NCI-H2171 (cell line): ENCODE results near the gene MOV10L1.
"Not testable (repeated sequence)": the region's sequence is repeated elsewhere in the genome, so short reads cannot be mapped to it uniquely, and the experiment has no call there.

Source experiments
- DNase-seq: peaks from one replicate; lab custom pipeline; 2025; lab: John Stamatoyannopoulos, UW

The MOV10L1 gene

DNA sequence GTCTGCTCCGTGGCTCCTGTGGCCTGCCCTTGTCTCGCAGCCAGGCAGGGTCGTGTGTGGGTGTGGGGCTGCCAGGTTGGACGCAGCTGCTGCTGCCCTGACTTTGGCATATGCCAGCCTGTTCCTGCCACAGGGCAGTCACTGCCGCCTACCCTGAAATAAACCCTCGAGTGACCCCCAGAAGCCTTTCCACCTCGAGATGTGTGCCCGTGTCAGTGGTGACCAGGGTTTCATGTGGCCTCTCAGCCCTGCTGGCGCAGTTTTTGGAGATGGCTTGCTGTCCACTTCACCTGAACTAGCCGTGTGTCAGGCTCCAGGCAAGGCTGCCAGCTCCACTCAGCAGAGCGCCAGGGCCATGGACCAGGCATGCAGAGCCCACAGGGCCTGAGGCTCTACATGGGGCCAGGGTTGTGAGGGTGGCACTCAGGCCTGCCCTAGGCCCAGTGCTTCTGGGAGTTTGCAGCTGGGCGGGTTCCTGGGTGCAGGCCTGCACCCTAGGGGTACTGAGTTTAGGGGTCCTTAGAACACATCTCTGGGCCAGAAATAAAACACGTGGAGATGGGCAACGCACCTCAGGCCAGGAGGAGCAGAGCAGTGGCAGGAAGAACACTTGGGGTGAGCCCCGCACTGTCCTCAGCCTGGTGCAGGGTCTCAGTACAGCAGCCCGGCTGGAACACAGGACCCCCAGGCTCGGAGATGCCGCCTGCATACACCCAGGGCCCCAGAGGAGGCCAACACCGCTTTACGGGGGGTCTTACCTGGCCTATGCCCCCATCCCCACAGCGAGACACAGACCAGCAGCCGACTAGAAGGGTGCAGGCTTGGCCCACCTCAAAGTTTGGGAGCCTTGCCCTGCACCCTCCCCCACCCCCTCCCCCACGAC lies 71.9 kb downstream of the MOV10L1 start:
- DNase-seq, result no peak

DNA sequence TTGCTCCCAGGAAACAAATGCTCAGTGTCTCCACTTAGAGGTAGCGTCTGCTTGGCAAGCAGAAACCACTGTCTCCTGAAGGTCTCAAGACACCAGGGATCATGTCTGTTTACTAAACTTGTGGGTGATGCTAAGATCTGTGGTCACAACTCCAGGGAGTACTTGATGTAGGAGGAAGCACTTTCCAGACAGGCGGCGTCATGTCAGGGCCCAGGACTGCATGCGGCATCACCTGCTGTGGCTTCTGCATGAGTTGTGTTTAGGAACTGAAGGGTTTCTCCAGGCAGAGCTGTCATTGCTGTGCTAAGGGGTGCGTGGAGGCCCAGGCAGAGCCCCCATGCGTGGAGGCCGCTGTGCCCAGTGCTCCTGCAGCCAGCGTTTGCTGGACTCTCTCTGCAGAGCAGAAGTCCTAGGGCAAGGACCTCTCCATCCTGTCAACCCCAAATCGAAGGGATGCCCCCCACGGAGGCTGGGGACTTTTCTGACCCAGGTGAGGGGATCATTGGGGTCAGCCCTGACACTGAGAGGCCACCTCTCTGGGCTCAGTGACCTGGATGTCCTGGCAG lies 72.7 kb downstream of the MOV10L1 start:
- DNase-seq, result no peak

DNA sequence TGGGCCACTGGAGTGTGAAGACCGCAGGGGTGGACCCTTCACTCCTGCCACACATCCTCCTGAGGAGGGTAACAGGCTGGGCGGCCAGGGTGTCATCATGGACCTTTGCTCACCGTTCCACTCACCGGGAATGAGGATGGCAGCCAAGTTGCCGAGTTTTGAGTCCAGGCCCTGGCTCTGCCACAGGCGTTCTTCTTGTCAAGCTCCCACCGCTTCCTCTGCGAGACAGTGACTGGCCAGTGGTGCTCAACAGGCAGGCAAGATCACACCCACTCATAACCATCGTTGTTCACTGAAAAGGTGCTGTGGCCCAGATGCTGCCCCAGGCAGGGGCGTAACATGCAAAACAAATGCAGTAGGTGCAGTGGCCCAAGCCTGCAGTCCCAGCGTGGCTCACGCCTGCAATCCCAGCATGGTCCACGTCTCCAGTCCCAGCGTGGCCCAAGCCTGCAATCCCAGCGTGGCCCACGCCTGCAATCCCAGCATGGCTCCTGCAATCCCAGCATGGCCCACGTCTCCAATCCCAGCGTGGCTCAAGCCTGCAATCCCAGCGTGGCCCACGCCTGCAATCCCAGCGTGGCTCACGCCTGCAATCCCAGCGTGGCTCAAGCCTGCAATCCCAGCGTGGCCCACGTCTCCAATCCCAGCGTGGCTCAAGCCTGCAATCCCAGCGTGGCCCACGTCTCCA lies 75.8 kb downstream of the MOV10L1 start:
- DNase-seq, result no peak

DNA sequence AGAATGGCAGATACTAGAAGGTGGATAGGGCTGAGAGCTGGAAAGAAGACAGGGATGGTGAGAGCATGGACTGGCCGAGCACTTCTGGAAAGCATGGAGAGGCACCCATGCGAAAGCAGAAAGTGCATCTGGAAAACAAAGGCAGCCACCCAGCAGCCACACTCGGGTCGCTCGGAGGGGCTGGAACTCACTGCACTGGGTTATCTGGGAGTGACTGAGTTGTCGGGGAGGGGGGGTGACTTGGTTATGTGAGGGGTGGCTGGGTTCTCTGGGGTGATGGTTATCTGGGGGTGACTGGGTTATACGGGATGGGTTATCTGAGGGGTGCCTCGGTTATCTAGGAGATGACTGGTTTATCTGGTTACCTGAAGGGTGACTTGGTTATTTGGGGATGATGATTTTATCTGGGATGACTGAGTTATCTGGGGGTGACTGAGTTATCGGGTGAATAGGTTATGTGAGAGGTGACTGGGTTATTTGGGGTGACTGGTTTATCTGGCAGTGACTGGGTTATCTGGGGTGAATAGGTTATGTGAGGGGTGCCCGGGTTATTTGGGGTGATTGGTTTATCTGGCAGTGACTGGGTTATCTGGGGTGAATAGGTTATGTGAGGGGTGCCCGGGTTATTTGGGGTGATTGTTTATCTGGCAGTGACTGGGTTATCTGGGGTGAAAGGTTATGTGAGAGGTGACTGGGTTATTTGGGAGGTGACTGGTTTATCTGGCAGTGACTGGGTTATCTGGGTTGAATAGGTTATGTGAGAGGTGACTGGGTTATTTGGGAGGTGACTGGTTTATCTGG lies 78.1 kb downstream of the MOV10L1 start:
- DNase-seq, result no peak

DNA sequence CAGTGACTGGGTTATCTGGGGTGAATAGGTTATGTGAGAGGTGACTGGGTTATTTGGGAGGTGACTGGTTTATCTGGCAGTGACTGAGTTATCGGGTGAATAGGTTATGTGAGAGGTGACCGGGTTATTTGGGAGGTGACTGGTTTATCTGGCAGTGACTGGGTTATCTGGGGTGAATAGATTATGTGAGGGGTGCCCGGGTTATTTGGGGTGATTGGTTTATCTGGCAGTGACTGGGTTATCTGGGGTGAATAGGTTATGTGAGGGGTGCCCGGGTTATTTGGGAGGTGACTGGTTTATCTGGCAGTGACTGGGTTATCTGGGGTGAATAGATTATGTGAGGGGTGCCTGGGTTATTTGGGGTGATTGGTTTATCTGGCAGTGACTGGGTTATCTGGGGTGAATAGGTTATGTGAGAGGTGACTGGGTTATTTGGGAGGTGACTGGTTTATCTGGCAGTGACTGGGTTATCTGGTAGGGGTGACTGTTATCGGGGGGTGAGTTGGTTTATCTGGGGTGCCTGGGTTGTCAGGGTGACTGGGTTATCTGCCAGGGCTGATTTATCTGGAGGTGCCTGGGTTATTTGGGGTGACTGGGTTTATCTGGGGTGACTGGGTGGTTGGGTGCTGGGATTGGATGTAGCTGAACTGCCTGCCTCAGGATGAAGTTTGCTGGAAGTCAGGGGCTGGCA lies 78.8 kb downstream of the MOV10L1 start:
- DNase-seq, result not testable (repeated sequence)

DNA sequence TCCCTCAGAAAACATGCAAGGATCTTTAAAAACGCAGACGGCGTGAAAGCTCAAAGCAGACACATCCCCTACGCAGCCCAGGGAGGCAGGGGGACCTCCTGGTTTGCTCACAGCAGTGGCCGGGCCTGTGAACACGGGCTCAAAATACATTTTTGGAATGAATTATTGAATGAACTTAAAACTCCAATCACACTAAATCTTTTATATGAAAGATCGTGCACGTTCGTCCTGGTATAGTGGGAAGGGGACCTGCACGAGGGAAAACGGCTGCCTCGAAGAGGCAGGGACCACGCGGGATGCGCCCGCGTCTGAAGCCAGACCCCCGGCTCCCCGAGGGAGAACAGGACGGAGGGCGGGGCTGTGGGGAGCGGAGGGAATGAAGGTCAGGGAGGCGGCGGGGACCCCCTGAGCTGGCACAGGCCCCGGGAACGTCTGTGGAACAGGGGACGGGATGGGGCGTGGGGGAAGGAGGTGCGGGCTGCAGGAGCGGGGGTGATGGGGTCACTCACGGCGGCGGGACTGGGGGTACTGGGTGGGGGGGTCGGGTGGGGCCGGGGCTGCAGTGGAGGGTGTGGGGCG lies 79.5 kb downstream of the MOV10L1 start:
- no peak for DNase-seq

DNA sequence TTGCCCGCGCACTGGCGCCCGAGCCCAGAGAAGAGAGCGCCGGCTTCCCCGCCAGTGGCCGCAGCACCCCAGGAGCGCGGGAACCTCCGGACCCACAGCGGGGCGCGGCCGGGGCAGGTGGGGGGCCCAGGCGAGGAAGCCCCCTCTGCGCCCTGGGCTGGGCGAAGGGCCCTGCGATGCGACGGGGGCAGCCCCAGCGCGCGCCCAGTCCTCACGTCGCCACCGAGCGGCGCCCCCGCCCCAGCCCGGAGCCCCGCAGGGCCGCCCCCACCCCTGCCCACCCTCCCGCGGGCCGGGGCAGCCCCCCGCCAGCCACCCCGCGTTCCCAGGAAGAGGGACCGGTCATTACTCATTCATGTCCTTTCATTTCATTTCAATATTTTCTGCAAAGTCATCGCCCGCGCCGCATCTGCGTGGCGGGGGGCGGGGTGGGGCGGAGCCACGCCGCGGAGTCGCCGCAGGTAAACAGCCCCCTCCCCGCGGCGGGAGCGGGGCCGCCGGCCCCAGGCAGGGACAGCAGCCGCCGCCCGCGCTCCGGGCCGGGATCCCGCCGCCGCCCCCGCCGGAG lies 80.1 kb downstream of the MOV10L1 start:
- DNase-seq, result peak; percentile 52

DNA sequence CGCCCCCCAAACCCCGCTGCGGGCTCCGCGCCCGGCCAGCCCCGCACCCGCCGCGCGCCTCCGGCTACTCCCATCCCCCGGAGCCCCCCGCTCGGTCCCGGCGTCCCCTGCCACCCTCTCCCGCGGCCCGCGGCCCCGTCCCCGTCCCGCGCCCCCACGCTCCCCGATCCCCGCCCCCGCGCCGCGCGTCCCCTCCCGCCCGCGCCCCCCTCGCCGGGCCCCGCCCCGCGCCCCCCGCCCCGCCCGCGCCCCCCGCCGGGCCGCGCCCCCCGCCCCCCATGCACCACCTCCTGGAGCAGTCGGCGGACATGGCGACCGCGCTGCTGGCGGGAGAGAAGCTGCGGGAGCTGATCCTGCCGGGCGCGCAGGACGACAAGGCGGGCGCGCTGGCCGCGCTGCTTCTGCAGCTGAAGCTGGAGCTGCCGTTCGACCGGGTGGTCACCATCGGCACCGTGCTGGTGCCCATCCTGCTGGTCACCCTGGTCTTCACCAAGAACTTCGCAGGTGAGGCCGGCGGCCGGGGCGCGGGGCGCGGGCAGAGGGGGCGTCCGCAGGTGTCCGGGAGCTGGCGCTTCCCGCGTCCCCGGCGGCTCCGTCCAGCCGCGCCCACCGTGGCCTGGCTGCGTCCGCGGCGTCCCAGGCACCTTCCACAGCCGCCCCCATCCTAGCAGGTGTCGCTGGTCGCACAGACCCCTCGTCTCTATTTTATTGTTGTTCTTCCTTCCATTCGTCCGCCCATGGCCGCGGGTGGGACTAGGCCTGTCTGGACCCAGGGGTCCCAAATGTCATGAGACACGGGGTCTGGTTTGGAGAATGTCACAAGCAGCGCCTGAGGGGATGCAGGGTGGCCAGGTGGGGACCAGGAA lies 80.9 kb downstream of the MOV10L1 start, which contains the start of gene PANX2:
Gene PANX2 (plus strand): TSS at position 279 of the 866 bp plus-strand sequence. CDS start 0 bp downstream, at position 279.
- peak; percentile 39 for DNase-seq

DNA sequence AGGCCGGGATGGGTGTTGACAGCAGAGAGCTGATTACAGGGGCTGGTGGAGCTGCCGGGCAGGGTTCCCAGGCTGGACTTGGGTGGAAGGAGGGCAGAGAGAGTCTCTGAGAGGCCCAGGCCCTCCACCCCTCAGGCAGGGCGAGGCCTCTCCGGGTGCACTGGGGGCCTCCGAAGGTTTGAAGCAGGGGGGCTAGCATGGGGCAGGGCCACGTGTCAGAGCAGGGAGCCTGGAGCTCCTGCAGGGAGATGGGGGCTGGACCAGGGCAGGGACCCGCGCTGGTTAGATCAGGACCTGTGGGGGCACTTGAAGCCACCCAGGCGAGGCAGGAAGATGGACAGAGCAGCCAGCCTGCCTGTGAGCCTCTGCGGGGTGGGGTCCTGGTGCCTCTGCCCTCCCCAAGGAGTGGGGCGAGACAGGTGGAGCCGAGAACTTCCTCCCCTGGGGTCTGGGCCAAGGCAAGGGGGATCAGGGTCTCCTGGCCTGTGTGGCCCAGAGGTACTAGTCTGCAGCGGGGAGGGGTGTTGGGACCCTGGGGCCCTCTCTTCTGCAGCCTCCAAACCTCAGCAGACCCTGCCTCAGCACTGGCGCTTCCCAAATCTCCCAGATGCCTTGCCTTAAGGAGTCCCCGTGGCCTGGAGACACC lies 81.6 kb downstream of the MOV10L1 start:
- no peak for DNase-seq

DNA sequence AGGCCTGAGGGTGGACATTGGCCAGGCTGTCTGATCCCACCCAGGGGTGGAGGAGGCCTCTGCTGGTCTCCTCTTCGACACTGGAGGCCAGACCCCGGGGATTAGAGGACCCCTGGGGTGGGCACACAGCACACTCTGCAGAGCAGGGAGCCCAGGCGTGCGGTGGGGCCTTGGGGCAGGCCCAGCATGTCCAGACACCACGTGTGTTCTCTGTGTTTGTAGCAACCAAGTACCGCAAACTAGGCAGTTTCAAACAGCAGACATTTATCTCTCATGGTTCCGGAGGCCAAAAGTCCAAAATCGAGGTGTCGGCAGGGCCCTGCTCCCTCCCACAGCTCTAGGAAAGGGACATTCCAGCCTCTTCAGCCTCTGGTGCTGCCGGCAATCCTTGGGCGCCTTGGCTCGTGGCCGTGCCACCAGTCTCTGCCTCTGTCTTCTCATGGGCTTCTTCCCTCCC lies 82.2 kb downstream of the MOV10L1 start:
- DNase-seq, result no peak

DNA sequence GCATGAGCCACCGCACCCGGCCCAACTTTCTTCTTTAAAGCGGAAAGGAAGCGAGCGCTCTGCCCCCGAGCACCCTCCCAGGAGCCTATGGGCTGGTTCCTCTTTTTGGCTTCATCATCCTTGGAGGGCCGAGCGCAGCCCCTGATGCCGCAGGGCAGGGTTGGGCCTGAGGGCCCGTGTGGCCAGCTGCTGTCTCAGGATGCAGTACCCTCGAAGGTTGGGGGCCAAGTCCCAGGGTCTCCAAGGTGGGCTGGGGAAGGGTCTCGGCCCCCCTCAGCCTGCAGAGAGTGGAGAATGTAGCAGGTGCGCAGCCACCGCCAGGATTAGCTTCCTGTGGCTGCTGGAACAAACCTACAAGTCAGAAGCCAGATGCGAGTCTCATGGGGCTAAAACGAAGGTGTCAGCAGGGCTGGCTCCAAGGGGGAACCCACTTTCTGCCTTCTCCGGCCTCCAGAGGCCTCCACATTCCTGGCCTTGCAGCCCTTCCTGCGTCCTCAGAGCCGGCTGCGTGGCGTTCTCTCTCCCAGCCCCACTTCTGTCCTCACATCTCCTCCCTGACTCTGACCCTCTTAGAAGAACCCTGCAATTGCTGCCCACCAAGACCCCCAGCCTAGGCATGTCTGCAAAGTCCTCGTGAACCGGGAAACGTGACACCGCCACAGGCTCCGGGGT lies 83.6 kb downstream of the MOV10L1 start:
- DNase-seq, result no peak

DNA sequence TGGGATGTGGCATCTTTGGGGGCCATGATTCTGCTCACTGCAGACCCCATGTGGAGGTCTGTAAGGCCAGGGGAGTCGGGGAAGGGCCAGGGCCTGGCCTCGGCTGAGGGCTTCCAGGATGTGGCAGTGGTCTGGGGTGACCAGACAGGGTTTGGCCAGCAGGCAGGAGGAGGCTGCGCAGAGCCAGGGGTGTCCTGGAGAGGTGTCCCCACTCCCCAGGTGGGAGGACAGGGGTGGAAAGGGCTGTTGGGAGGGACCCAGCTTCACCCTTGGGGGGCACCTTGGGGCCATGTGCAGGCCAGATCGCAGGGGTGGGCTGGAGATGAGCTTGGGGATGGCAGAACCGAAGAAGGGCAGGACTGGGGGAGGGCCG lies 84.2 kb downstream of the MOV10L1 start:
- DNase-seq, result no peak

DNA sequence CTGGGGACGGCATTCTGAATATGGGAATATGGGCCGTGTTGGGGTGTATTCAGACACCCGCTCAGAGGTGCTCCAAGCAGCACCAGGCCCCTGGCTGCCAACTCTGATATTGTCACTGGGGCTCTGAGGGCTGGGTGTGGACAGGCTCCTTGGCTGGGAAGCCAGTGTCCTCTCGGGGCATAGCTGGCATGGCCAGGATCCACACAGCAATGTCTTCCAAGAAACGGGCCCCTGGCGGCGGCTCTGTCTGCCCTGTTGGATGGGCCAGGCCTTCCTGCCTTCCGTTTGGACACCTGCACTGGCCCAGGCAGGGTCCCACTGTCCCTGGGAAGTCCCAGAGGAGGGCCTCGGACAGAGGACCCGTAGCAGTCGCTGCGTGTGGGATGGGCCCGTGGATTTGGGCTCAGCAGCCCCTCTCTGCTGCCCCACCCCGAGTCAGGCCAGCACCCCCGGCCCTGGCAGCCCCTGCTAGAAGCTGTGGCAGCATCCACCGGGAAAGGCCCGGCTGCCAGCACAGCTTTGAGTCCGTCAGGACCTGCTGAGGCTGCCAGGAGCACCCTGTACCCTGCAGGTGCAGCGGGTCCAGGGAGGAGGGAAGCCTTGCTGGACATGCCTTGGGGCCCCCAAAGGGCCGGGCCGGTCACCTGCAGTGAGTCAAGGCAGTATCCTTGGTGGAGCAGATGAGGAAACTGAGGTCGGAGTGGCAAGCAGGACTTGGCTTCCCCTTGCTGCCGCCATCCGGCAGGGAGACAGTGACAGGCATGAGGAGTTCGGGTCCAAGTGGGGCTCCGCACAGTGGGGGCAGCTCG lies 84.8 kb downstream of the MOV10L1 start:
- no peak for DNase-seq

DNA sequence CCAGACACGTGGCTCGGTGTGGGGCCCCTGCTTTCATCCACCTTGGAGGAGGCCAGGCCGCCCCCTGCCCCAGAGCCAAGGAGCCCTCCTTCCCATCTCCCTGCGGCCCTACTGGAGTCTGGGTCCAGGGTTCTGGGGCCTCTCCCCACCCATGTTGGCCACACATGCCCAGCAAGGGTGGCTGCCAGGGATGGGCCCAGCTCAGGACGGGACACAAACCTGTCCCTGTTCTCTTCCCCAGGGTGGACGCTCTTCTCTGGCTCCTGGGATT lies 85.3 kb downstream of the MOV10L1 start:
- no peak for DNase-seq

DNA sequence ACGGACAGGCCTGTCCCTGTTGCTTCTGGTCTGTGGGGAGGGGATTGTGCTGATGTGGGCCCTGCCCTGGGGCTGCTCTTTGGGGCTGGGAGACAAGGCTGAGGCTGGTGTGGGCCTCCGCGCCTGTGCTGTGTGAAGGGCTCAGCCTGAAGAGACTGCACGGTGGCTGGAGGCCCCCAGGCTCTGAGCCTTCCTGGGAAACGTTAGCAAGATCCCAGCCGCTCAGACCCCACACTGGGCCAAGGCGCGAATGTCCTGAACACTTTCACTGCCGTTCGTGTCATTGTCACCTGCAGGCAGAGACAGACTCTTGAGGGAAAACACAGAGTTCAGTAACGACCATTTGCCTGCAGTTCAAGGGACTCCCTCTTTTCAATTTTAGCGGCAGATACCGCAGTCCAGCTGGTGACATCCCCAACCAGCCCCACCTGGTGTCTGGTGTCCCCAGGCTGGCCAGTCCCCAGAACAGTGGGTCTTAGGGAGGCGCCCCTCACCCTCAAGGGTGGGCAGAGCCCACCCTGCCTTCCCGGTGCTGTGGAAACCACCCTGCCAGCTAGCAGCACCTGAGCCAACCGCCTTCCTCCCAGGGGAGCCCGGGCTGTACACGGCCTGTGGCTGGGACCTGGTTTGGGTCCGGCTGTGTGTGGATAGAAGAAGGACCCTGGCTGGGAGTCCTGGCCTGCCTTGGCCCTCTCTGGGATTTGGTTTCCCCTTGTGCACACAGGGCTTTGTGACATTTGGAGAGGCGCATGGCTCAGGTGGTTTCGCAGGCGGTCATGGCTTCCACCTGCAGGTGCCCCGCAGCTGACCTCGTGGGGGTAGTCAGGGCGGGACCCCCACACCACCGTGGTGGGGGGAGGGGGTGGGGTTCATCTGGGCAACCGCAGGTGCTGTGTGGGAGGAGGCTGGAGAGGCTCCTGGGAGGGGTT lies 86.4 kb downstream of the MOV10L1 start:
- no peak for DNase-seq

DNA sequence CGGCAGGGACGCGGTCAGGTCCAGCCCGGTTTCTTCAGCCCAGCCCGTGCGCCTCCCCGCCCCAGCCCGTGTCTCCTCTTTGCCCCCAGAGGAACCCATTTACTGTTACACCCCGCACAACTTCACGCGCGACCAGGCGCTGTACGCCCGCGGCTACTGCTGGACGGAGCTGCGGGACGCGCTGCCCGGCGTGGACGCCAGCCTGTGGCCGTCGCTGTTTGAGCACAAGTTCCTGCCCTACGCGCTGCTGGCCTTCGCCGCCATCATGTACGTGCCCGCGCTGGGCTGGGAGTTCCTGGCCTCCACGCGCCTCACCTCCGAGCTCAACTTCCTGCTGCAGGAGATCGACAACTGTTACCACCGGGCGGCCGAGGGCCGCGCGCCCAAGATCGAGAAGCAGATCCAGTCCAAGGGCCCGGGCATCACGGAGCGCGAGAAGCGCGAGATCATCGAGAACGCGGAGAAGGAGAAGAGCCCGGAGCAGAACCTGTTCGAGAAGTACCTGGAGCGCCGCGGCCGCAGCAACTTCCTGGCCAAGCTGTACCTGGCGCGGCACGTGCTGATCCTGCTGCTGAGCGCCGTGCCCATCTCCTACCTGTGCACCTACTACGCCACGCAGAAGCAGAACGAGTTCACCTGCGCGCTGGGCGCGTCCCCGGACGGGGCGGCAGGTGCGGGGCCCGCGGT lies 87.2 kb downstream of the MOV10L1 start:
- no peak for DNase-seq
